Measurements from ENCODE around the gene NLGN3.

DNA sequence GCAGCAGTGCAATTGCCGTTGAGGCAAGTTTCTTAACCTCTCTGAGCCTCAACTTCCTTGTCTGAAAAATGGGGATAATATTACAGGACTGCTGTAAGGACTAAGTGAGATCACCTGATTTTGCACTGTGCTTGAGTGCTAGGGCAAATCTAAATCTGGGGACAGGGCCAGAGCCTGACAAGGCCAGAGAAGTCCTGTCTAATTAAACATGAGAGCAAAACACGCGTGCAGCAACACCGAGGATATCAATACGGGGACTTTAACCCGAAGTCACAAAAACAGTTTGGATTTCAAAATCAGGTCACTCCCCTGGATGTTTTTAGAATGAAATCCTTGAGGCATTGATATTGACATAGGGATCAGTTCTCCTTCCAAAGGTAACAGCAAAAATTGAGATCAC is 72.7 kb downstream of the NLGN3 start:
- no peak for TF ChIP-seq POLR2A (IDR thresholded peaks at IDR 0.05)
- TF ChIP-seq, protein P1, sequence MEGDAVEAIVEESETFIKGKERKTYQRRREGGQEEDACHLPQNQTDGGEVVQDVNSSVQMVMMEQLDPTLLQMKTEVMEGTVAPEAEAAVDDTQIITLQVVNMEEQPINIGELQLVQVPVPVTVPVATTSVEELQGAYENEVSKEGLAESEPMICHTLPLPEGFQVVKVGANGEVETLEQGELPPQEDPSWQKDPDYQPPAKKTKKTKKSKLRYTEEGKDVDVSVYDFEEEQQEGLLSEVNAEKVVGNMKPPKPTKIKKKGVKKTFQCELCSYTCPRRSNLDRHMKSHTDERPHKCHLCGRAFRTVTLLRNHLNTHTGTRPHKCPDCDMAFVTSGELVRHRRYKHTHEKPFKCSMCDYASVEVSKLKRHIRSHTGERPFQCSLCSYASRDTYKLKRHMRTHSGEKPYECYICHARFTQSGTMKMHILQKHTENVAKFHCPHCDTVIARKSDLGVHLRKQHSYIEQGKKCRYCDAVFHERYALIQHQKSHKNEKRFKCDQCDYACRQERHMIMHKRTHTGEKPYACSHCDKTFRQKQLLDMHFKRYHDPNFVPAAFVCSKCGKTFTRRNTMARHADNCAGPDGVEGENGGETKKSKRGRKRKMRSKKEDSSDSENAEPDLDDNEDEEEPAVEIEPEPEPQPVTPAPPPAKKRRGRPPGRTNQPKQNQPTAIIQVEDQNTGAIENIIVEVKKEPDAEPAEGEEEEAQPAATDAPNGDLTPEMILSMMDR (IDR thresholded peaks at IDR 0.05), result no peak
